ENCODE results near the gene CHD2. TPM values are rescaled to one million over a fixed set of nuclear protein-coding genes. Genes with fewer than 3 reads are reported as not detected.

CHD2 gene
- total and polyA plus RNA-seq, 4 donors = 39.4 to 547 (median 76.3) TPM

- Histone ChIP-seq H3K4me1 (ENCODE audit: control insufficient read depth in 5 of 5, insufficient read depth in 5 of 5, low read length in 5 of 5) (peaks cover 0 to 22% (median 12%) of the 10 kb centered on the region in 5 donors), H3K4me3 (peak overlapping the region; percentile 49), H3K27ac (ENCODE audit: low read depth in 1 of 2, low read length in 1 of 2) (peak overlapping the region in 1 of 2 donors; percentile 12), H3K36me3 (ENCODE audit: control insufficient read depth in 4 of 4, insufficient read depth in 4 of 4, low read length in 4 of 4) (no peaks in the 10 kb centered on the region), H3K9ac (ENCODE audit: insufficient read depth in 1 of 2, low read length in 2 of 2) (peak overlapping the region; percentile 25 to 72), H3K9me3 (ENCODE audit: control insufficient read depth in 4 of 4, insufficient read depth in 3 of 4, low read length in 3 of 4) (no peaks in the 10 kb centered on the region), H3K27me3 (ENCODE audit: control insufficient read depth in 3 of 3, insufficient read depth in 3 of 3, low read length in 2 of 3) (peaks cover 0 to 2% (median 0%) of the 10 kb centered on the region in 3 donors)
- DNase-seq (peak; percentile 52 to 84 (median 79)), ATAC-seq (ENCODE audit: insufficient read depth, low FRiP score) (no peak)
- WGBS, 2 donors = 2 to 3% methylated on average over 10 of the region's 10 CpGs
- no peak for TF ChIP-seq CTCF (IDR thresholded peaks at IDR 0.05; ENCODE audit: control extremely low read depth, extremely low read depth)
Observed at GRCh38 chr15:93072011-93072410, 171.9 kb downstream of the CHD2 start.

- H3K9ac ChIP-seq (ENCODE audit: insufficient read depth in 1 of 2, low read length in 2 of 2) = peak overlapping the region; percentile 25 to 72
- peak overlapping the region in 1 of 2 donors; percentile 34 for H3K27ac ChIP-seq (ENCODE audit: low read depth in 1 of 2, low read length in 1 of 2)
- peak overlapping the region; percentile 49 for H3K4me3 ChIP-seq
- H3K27me3 ChIP-seq (ENCODE audit: control insufficient read depth in 3 of 3, insufficient read depth in 3 of 3, low read length in 2 of 3) = peaks cover 0 to 2% (median 0%) of the 10 kb centered on the region in 3 donors
- no peaks in the 10 kb centered on the region for H3K9me3 ChIP-seq (ENCODE audit: control insufficient read depth in 4 of 4, insufficient read depth in 3 of 4, low read length in 3 of 4)
- no peaks in the 10 kb centered on the region for H3K36me3 ChIP-seq (ENCODE audit: control insufficient read depth in 4 of 4, insufficient read depth in 4 of 4, low read length in 4 of 4)
- H3K4me1 ChIP-seq (ENCODE audit: control insufficient read depth in 5 of 5, insufficient read depth in 5 of 5, low read length in 5 of 5) = peaks cover 0 to 22% (median 9%) of the 10 kb centered on the region in 5 donors
- TF ChIP-seq CTCF (IDR thresholded peaks at IDR 0.05; ENCODE audit: control extremely low read depth, extremely low read depth) = no peak
- 0 to 1% methylated on average over 80 to 95 of the region's 96 CpGs for WGBS, 2 donors
- DNase-seq (peak; percentile 84 to 91 (median 85)), ATAC-seq (ENCODE audit: insufficient read depth, low FRiP score) (peak; percentile 82)
Observed at GRCh38 chr15:93072411-93073394, 172.6 kb downstream of the CHD2 start.

- ATAC-seq (ENCODE audit: insufficient read depth, low FRiP score) (peak; percentile 7), DNase-seq (peak in 2 of 3 donors; percentile 45)
- peaks cover 0 to 22% (median 9%) of the 10 kb centered on the region in 5 donors for H3K4me1 ChIP-seq (ENCODE audit: control insufficient read depth in 5 of 5, insufficient read depth in 5 of 5, low read length in 5 of 5)
- H3K4me3 ChIP-seq = no peak overlapping the region
- H3K9ac ChIP-seq (ENCODE audit: insufficient read depth in 1 of 2, low read length in 2 of 2) = no peak overlapping the region
- WGBS, 2 donors = 26 to 28% methylated on average over 30 of the region's 30 CpGs
- TF ChIP-seq CTCF (IDR thresholded peaks at IDR 0.05; ENCODE audit: control extremely low read depth, extremely low read depth) = no peak
- H3K36me3 ChIP-seq (ENCODE audit: control insufficient read depth in 4 of 4, insufficient read depth in 4 of 4, low read length in 4 of 4) = no peaks in the 10 kb centered on the region
- H3K27ac ChIP-seq (ENCODE audit: low read depth in 1 of 2, low read length in 1 of 2) = peak overlapping the region; percentile 17 to 34
- peaks cover 0 to 2% (median 0%) of the 10 kb centered on the region in 3 donors for H3K27me3 ChIP-seq (ENCODE audit: control insufficient read depth in 3 of 3, insufficient read depth in 3 of 3, low read length in 2 of 3)
- no peaks in the 10 kb centered on the region for H3K9me3 ChIP-seq (ENCODE audit: control insufficient read depth in 4 of 4, insufficient read depth in 3 of 4, low read length in 3 of 4)
Observed at GRCh38 chr15:93073465-93073952, 173.4 kb downstream of the CHD2 start.
